ENCODE measurements around the gene PPM1E.

PPM1E gene

GRCh38 chr17:58808609-58809563 lies 53.2 kb downstream of the PPM1E start:
- H3K27ac ChIP-seq (ENCODE audit: low read depth, low read length, severe bottlenecking), result no peak overlapping the region
- no peak overlapping the region for H3K4me3 ChIP-seq (ENCODE audit: extremely low read depth, insufficient read depth, low read length, poor library complexity, severe bottlenecking)
- no peaks in the 10 kb centered on the region for H3K4me1 ChIP-seq (ENCODE audit: control insufficient read depth, insufficient read depth, low read length, poor library complexity, severe bottlenecking)
- WGBS, 2 experiments (ENCODE audit: insufficient coverage in 2 of 2), result 91 to 100% methylated on average over 2 to 4 of the region's 5 CpGs
- H3K9me3 ChIP-seq (ENCODE audit: control insufficient read depth, low read length), result no peaks in the 10 kb centered on the region
- H3K36me3 ChIP-seq (ENCODE audit: control insufficient read depth, insufficient read depth, low read length), result no peaks in the 10 kb centered on the region

DNA sequence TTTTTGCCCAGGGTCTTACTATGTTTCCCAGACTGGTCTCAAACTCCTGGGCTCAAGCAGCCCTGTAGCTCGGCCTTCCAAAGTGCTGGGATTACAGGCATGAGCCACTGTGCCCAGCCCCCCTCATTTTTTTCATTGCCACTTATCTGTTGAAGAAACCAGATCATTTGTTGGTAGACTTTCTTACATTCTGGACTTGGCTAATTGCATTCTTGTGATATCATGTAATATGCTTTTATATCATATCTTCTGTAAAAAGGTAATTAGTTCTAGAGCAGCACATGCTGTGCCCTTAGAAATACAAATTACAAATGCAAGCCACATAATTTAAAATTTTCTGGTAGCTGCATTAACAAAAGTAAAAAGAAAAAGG lies 53.9 kb downstream of the PPM1E start:
- Histone ChIP-seq H3K4me3 (ENCODE audit: extremely low read depth, insufficient read depth, low read length, poor library complexity, severe bottlenecking) (no peak overlapping the region), H3K4me1 (ENCODE audit: control insufficient read depth, insufficient read depth, low read length, poor library complexity, severe bottlenecking) (no peaks in the 10 kb centered on the region), H3K27ac (ENCODE audit: low read depth, low read length, severe bottlenecking) (no peak overlapping the region), H3K36me3 (ENCODE audit: control insufficient read depth, insufficient read depth, low read length) (no peaks in the 10 kb centered on the region), H3K9me3 (ENCODE audit: control insufficient read depth, low read length) (no peaks in the 10 kb centered on the region)
- WGBS, 2 experiments (ENCODE audit: insufficient coverage in 2 of 2), result 100% methylated on average over 1 of the region's 1 CpG; no CpG with 5 or more reads in 1 of the 2 experiments

DNA sequence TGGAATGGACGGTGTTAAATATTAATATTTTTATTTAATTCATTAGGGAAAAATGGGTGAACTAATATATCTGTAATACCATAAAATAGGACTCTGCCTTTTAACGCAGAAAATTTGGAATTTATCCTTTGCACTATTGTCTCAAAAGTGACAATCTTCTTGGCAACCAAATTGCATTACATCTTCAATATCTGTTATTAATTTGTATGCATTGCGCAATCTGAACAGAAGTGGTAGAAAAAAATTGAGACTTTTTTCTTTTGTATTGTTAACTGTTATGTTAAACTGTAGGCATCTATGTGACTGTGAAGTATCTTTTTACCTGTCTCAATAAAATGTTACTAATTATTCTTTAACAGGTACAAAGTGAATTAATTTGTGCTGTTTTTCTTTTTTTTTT lies 55.6 kb downstream of the PPM1E start:
- Histone ChIP-seq H3K36me3 (ENCODE audit: control insufficient read depth, insufficient read depth, low read length) (no peaks in the 10 kb centered on the region), H3K27ac (ENCODE audit: low read depth, low read length, severe bottlenecking) (no peak overlapping the region), H3K4me1 (ENCODE audit: control insufficient read depth, insufficient read depth, low read length, poor library complexity, severe bottlenecking) (no peaks in the 10 kb centered on the region), H3K4me3 (ENCODE audit: extremely low read depth, insufficient read depth, low read length, poor library complexity, severe bottlenecking) (no peak overlapping the region), H3K9me3 (ENCODE audit: control insufficient read depth, low read length) (no peaks in the 10 kb centered on the region)
- WGBS, 2 experiments (ENCODE audit: insufficient coverage in 2 of 2), result no CpG with 5 or more reads among the region's 3 CpGs

DNA sequence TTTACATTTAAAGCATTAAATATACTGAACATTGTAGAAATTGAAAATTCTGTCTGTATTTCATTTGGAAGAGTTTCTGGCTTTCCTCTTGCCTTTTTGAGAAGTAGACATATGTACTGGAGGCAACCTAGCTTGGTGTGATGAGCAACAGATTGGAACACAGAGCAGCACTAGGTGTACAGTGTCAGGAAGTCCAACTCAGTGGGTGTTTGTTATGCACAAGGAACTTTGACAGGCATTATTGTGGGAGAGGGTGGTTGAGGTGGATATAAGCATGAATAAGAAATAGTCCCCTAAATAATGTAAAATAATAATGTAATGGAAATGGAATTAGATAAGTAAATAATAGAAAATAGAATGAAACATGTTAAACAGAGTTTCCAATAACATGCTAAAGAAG lies 58.1 kb downstream of the PPM1E start:
- no peak overlapping the region for H3K4me3 ChIP-seq (ENCODE audit: extremely low read depth, insufficient read depth, low read length, poor library complexity, severe bottlenecking)
- H3K4me1 ChIP-seq (ENCODE audit: control insufficient read depth, insufficient read depth, low read length, poor library complexity, severe bottlenecking), result no peaks in the 10 kb centered on the region
- H3K9me3 ChIP-seq (ENCODE audit: control insufficient read depth, low read length), result no peaks in the 10 kb centered on the region
- no peak overlapping the region for H3K27ac ChIP-seq (ENCODE audit: low read depth, low read length, severe bottlenecking)
- no peaks in the 10 kb centered on the region for H3K36me3 ChIP-seq (ENCODE audit: control insufficient read depth, insufficient read depth, low read length)

DNA sequence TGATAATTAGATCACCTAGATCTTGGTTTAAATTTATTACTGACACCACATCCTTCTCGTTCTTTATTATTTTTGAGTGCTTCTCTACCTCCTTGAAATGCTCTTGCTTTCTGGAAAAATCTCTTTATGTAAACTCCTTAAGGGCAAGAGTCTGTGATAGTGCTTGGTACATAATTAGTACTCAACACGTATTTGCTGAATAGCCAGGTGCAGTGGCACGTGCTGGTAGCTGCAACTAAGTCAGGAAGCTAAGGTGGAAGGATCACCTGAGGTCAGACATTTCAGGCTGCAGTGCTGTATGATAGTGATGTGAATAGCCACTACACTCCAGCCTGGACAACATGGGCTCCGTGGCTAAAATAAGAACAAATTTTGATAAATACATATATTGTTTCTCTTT lies 63.0 kb downstream of the PPM1E start:
- H3K36me3 ChIP-seq (ENCODE audit: control insufficient read depth, insufficient read depth, low read length), result no peaks in the 10 kb centered on the region
- H3K4me3 ChIP-seq (ENCODE audit: extremely low read depth, insufficient read depth, low read length, poor library complexity, severe bottlenecking), result no peak overlapping the region
- no peaks in the 10 kb centered on the region for H3K4me1 ChIP-seq (ENCODE audit: control insufficient read depth, insufficient read depth, low read length, poor library complexity, severe bottlenecking)
- H3K27ac ChIP-seq (ENCODE audit: low read depth, low read length, severe bottlenecking), result no peak overlapping the region
- 87 to 88% methylated on average over 2 of the region's 4 CpGs for WGBS, 2 experiments (ENCODE audit: insufficient coverage in 2 of 2)
- H3K9me3 ChIP-seq (ENCODE audit: control insufficient read depth, low read length), result no peaks in the 10 kb centered on the region

DNA sequence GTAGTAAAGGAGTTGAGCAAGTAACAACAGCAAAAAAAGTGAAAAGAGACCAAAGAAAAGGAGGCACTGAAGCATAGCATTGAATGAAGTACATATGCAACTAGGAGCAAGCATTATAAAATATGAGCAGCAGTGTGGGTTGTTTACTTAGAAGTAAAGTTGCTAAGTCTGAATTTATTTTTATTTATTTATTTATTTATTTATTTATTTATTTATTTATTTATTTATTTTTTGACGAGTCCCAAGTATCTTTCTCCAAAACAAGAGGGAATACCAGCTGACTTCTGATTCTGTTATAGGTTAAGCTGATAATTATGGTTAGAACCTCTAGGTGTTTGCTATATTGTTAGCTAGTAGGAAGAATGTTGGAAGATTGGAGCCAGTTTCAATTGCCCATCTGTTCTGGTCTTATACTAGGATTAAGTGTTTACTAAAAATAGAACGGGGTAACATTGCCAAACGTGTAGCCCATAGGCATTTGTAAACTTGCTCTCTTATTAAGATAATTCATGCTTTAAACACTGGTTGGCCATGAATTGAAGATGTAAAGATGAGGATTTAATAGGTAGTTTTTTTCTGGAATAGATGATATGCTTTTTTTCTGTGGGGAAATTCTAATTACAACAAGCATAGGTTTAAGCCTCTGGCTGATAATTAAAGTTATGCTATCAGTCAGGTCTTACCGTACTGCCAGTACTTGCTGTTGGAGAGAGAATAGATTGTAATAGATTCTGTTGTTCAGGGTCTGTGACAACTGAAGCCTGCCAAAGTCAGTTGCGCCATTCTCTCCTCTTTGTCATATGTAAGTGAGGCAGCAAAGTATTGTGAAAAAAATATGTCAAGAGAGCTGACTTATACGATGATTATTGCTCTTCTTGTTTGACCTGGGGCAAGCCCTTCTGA lies 66.7 kb downstream of the PPM1E start:
- 93 to 100% methylated on average over 2 of the region's 6 CpGs for WGBS, 2 experiments (ENCODE audit: insufficient coverage in 2 of 2)
- H3K4me1 ChIP-seq (ENCODE audit: control insufficient read depth, insufficient read depth, low read length, poor library complexity, severe bottlenecking), result no peaks in the 10 kb centered on the region
- no peaks in the 10 kb centered on the region for H3K36me3 ChIP-seq (ENCODE audit: control insufficient read depth, insufficient read depth, low read length)
- H3K4me3 ChIP-seq (ENCODE audit: extremely low read depth, insufficient read depth, low read length, poor library complexity, severe bottlenecking), result no peak overlapping the region
- no peak overlapping the region for H3K27ac ChIP-seq (ENCODE audit: low read depth, low read length, severe bottlenecking)
- H3K9me3 ChIP-seq (ENCODE audit: control insufficient read depth, low read length), result no peaks in the 10 kb centered on the region

- H3K36me3 ChIP-seq (ENCODE audit: control insufficient read depth, insufficient read depth, low read length), result no peaks in the 10 kb centered on the region
- H3K27ac ChIP-seq (ENCODE audit: low read depth, low read length, severe bottlenecking), result no peak overlapping the region
- WGBS, 2 experiments (ENCODE audit: insufficient coverage in 2 of 2), result no CpG with 5 or more reads among the region's 2 CpGs
- no peak overlapping the region for H3K4me3 ChIP-seq (ENCODE audit: extremely low read depth, insufficient read depth, low read length, poor library complexity, severe bottlenecking)
- H3K9me3 ChIP-seq (ENCODE audit: control insufficient read depth, low read length), result no peaks in the 10 kb centered on the region
- H3K4me1 ChIP-seq (ENCODE audit: control insufficient read depth, insufficient read depth, low read length, poor library complexity, severe bottlenecking), result no peaks in the 10 kb centered on the region
These were observed 67.4 kb downstream of the PPM1E start for GRCh38 chr17:58823051-58823525.

- no peak overlapping the region for H3K4me3 ChIP-seq (ENCODE audit: extremely low read depth, insufficient read depth, low read length, poor library complexity, severe bottlenecking)
- 89 to 92% methylated on average over 6 of the region's 10 CpGs for WGBS, 2 experiments (ENCODE audit: insufficient coverage in 2 of 2)
- H3K9me3 ChIP-seq (ENCODE audit: control insufficient read depth, low read length), result no peaks in the 10 kb centered on the region
- H3K4me1 ChIP-seq (ENCODE audit: control insufficient read depth, insufficient read depth, low read length, poor library complexity, severe bottlenecking), result no peaks in the 10 kb centered on the region
- no peak overlapping the region for H3K27ac ChIP-seq (ENCODE audit: low read depth, low read length, severe bottlenecking)
- H3K36me3 ChIP-seq (ENCODE audit: control insufficient read depth, insufficient read depth, low read length), result no peaks in the 10 kb centered on the region
These were observed 73.6 kb downstream of the PPM1E start for GRCh38 chr17:58829172-58829637.

DNA sequence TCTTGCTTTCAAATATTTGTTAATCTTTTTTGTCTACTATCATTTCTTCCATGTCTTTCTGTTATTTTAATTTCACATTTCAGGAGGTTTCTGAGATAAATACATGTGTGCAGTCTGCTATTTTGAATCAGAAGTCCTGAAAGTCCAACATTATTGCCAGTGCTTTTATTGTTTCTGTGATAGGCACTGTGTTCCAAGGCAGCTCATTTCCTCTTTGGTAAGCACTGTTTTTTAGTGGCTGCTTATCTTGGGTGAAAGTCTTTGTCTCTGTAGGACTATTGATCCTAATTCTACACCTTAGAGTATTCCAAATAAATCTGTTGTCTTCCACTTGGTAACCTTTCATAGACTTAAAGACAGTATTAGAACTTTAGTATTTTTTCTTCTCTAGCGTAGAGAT lies 76.1 kb downstream of the PPM1E start:
- H3K9me3 ChIP-seq (ENCODE audit: control insufficient read depth, low read length), result no peaks in the 10 kb centered on the region
- H3K4me3 ChIP-seq (ENCODE audit: extremely low read depth, insufficient read depth, low read length, poor library complexity, severe bottlenecking), result no peak overlapping the region
- no peaks in the 10 kb centered on the region for H3K4me1 ChIP-seq (ENCODE audit: control insufficient read depth, insufficient read depth, low read length, poor library complexity, severe bottlenecking)
- WGBS, 2 experiments (ENCODE audit: insufficient coverage in 2 of 2), result 100% methylated on average over 1 of the region's 1 CpG; no CpG with 5 or more reads in 1 of the 2 experiments
- H3K36me3 ChIP-seq (ENCODE audit: control insufficient read depth, insufficient read depth, low read length), result no peaks in the 10 kb centered on the region
- no peak overlapping the region for H3K27ac ChIP-seq (ENCODE audit: low read depth, low read length, severe bottlenecking)

- H3K27ac ChIP-seq (ENCODE audit: low read depth, low read length, severe bottlenecking), result no peak overlapping the region
- H3K9me3 ChIP-seq (ENCODE audit: control insufficient read depth, low read length), result no peaks in the 10 kb centered on the region
- H3K36me3 ChIP-seq (ENCODE audit: control insufficient read depth, insufficient read depth, low read length), result no peaks in the 10 kb centered on the region
- 83% methylated on average over 2 of the region's 3 CpGs; no CpG with 5 or more reads in 1 of the 2 experiments for WGBS, 2 experiments (ENCODE audit: insufficient coverage in 2 of 2)
- no peak overlapping the region for H3K4me3 ChIP-seq (ENCODE audit: extremely low read depth, insufficient read depth, low read length, poor library complexity, severe bottlenecking)
- H3K4me1 ChIP-seq (ENCODE audit: control insufficient read depth, insufficient read depth, low read length, poor library complexity, severe bottlenecking), result no peaks in the 10 kb centered on the region
These were observed 76.9 kb downstream of the PPM1E start for GRCh38 chr17:58832514-58832913.

All from mesodermal cell (in vitro differentiated cells).